ENCODE data around the gene LRRC71. TPM values are rescaled to one million over a fixed set of nuclear protein-coding genes. Genes with fewer than 3 reads are reported as not detected.

LRRC71 gene
- total RNA-seq, 2 donors from 2014 or later, result not detected

GRCh38 chr1:156964441-156964840, 44.0 kb downstream of the LRRC71 start:
- no peaks in the 10 kb centered on the region for H3K9me3 ChIP-seq (ENCODE audit: control insufficient read depth, low read length)
- H3K4me1 Mint-ChIP-seq, result no peaks in the 10 kb centered on the region
- no peak overlapping the region for H3K9ac ChIP-seq (ENCODE audit: extremely low read depth, low read length, poor library complexity, severe bottlenecking)
- H3K27ac Mint-ChIP-seq, result no peak overlapping the region
- no peak overlapping the region for H3K27ac ChIP-seq (ENCODE audit: low read depth, low read length)
- no peak for DNase-seq
- no peaks in the 10 kb centered on the region for H3K27me3 Mint-ChIP-seq (ENCODE audit: insufficient read depth)
- no peaks in the 10 kb centered on the region for H3K9me3 Mint-ChIP-seq
- WGBS, 2 experiments (ENCODE audit: insufficient coverage in 1 of 2, insufficient read length in 1 of 2), result 90% methylated on average over 2 of the region's 2 CpGs; no CpG with 5 or more reads in 1 of the 2 experiments
- no peak overlapping the region for H3K4me3 Mint-ChIP-seq
- peaks cover 95% of the 10 kb centered on the region for H3K36me3 ChIP-seq (ENCODE audit: control insufficient read depth, insufficient read depth, low read length)
- H3K27me3 ChIP-seq (ENCODE audit: control insufficient read depth, insufficient read depth, low read length, poor library complexity, severe bottlenecking), result no peaks in the 10 kb centered on the region
- no peaks in the 10 kb centered on the region for H3K4me1 ChIP-seq (ENCODE audit: control insufficient read depth, insufficient read depth, low read length)
- no peak overlapping the region for H3K4me3 ChIP-seq (ENCODE audit: low read length)
- TF ChIP-seq, protein P1, sequence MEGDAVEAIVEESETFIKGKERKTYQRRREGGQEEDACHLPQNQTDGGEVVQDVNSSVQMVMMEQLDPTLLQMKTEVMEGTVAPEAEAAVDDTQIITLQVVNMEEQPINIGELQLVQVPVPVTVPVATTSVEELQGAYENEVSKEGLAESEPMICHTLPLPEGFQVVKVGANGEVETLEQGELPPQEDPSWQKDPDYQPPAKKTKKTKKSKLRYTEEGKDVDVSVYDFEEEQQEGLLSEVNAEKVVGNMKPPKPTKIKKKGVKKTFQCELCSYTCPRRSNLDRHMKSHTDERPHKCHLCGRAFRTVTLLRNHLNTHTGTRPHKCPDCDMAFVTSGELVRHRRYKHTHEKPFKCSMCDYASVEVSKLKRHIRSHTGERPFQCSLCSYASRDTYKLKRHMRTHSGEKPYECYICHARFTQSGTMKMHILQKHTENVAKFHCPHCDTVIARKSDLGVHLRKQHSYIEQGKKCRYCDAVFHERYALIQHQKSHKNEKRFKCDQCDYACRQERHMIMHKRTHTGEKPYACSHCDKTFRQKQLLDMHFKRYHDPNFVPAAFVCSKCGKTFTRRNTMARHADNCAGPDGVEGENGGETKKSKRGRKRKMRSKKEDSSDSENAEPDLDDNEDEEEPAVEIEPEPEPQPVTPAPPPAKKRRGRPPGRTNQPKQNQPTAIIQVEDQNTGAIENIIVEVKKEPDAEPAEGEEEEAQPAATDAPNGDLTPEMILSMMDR (conservative IDR thresholded peaks at IDR 0.05), result no peak
- peaks cover 85% of the 10 kb centered on the region for H3K36me3 Mint-ChIP-seq (ENCODE audit: low read depth)

GRCh38 chr1:156969496-156969895, 49.1 kb downstream of the LRRC71 start:
- TF ChIP-seq, protein P1 (conservative IDR thresholded peaks at IDR 0.05), result no peak
- H3K27ac ChIP-seq (ENCODE audit: low read depth, low read length), result no peak overlapping the region
- peaks cover 5% of the 10 kb centered on the region for H3K4me1 ChIP-seq (ENCODE audit: control insufficient read depth, insufficient read depth, low read length)
- Mint-ChIP-seq H3K27ac (no peak overlapping the region), H3K27me3 (ENCODE audit: insufficient read depth) (no peaks in the 10 kb centered on the region), H3K4me1 (peaks cover 1% of the 10 kb centered on the region), H3K4me3 (no peak overlapping the region), H3K36me3 (ENCODE audit: low read depth) (peaks cover 82% of the 10 kb centered on the region), H3K9me3 (no peaks in the 10 kb centered on the region)
- H3K4me3 ChIP-seq (ENCODE audit: low read length), result no peak overlapping the region
- DNase-seq, result peak; percentile 17
- WGBS, 2 experiments (ENCODE audit: insufficient coverage in 1 of 2, insufficient read length in 1 of 2), result 94% methylated on average over 3 of the region's 3 CpGs; no CpG with 5 or more reads in 1 of the 2 experiments
- no peak overlapping the region for H3K9ac ChIP-seq (ENCODE audit: extremely low read depth, low read length, poor library complexity, severe bottlenecking)
- no peaks in the 10 kb centered on the region for H3K27me3 ChIP-seq (ENCODE audit: control insufficient read depth, insufficient read depth, low read length, poor library complexity, severe bottlenecking)
- H3K9me3 ChIP-seq (ENCODE audit: control insufficient read depth, low read length), result no peaks in the 10 kb centered on the region
- H3K36me3 ChIP-seq (ENCODE audit: control insufficient read depth, insufficient read depth, low read length), result peaks cover 97% of the 10 kb centered on the region

DNA sequence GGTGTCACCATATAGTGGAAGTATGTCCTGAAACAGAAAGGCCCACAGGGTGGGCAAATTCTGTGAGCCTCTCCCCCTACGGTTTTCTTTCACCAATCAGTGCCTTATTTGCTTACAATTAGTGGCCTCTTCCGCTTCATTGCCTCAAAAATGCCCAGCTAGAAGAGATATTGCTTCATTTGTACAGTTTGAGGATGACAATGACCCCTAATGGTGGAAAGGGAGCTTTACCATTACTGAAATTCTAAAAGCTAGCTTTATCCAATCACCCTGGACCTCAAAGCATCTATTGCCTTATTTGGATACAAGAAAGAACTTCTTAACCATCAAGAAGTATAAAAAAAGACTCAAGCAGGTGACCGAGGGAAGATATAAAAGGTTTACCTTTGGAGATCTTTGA, 49.6 kb downstream of the LRRC71 start:
- Mint-ChIP-seq H3K4me1 (peaks cover 5% of the 10 kb centered on the region), H3K36me3 (ENCODE audit: low read depth) (peaks cover 88% of the 10 kb centered on the region), H3K27ac (no peak overlapping the region), H3K9me3 (no peaks in the 10 kb centered on the region), H3K27me3 (ENCODE audit: insufficient read depth) (no peaks in the 10 kb centered on the region), H3K4me3 (no peak overlapping the region)
- no peaks in the 10 kb centered on the region for H3K27me3 ChIP-seq (ENCODE audit: control insufficient read depth, insufficient read depth, low read length, poor library complexity, severe bottlenecking)
- H3K4me1 ChIP-seq (ENCODE audit: control insufficient read depth, insufficient read depth, low read length), result peaks cover 5% of the 10 kb centered on the region
- no peaks in the 10 kb centered on the region for H3K9me3 ChIP-seq (ENCODE audit: control insufficient read depth, low read length)
- no peak overlapping the region for H3K27ac ChIP-seq (ENCODE audit: low read depth, low read length)
- TF ChIP-seq, protein P1 (conservative IDR thresholded peaks at IDR 0.05), result peak; percentile 48
- DNase-seq, result peak; percentile 17
- peaks cover 97% of the 10 kb centered on the region for H3K36me3 ChIP-seq (ENCODE audit: control insufficient read depth, insufficient read depth, low read length)
- no peak overlapping the region for H3K4me3 ChIP-seq (ENCODE audit: low read length)
- no peak overlapping the region for H3K9ac ChIP-seq (ENCODE audit: extremely low read depth, low read length, poor library complexity, severe bottlenecking)
- 78 to 93% methylated on average over 3 of the region's 3 CpGs for WGBS, 2 experiments (ENCODE audit: insufficient coverage in 1 of 2, insufficient read length in 1 of 2)
